NCI-H2107 treated with DMSO at 0.1 percent for 48 hours (cell line): Measurements from ENCODE around the gene SDSL.
A peak's percentile ranks its signal among the peaks of the same experiment; 100 is the strongest.

Source experiments
- DNase-seq: peaks from one replicate; lab custom pipeline; 2025; ENCODE audit not compliant: unreplicated experiment; lab: John Stamatoyannopoulos, UW

SDSL gene

GRCh38 chr12:113445544-113446171 lies 23.5 kb downstream of the SDSL start:
- DNase-seq: no peak

- no peak for DNase-seq
These were observed 26.7 kb downstream of the SDSL start for GRCh38 chr12:113448873-113449272.

- no peak for DNase-seq
These were observed 27.1 kb downstream of the SDSL start for GRCh38 chr12:113449299-113449698.

DNA sequence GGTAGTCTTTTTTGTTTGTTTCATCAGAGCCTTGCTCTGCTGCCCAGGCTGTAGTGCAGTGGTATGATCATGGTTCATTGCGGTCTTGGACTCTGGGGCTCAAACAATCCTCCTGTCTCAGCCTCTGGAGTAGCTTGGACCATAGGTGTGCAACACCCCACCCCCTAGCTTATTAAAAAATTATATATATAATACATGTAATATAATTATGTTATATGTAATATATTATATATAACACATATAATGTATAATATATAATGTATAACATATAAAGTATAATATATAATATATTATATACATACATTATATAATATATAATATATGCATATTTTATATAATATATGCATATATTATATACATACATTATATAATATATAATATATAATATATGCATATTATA lies 27.7 kb downstream of the SDSL start:
- no peak for DNase-seq

- no peak for DNase-seq
These were observed 30.3 kb downstream of the SDSL start for GRCh38 chr12:113452458-113452857.

DNA sequence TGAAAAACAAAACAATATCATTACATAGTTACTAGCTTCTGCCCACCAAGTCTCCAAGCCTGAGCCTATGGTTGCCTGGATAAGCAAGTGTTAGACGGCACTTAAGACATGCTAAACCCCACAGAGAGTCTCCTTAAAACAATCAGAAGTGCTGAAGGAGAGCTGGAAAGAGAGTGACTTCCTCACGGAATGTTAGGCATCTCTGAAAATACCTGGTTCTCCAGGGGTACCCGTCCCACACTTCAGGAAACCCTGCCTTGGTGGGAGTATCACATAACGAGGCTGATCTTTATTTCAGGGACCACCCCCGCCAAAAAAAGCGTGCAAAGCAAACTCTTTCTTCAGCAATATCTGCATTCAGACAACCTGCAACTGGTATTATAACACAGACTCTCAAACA lies 31.1 kb downstream of the SDSL start:
- no peak for DNase-seq

GRCh38 chr12:113456199-113456598 lies 34.0 kb downstream of the SDSL start:
- no peak for DNase-seq

DNA sequence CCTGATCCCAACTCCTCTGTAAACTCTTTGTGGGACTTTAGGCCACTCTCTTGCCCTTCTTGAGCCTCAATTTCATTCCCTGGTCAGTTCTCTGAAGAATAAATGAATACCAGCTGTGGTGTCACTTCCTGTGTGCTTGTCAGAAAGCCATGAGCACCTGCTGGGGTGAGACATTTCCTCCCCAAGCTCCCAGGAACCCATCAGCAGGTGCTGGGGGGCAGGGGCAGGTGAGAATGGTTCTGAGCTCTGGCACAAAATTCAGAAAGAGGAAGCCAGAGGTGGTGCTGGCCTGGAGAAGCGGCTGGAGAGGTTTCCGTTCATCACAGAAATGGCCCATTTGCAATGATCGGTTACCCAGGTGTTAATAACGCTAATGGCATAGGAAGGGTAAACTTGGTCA lies 34.6 kb downstream of the SDSL start:
- DNase-seq: no peak

DNA sequence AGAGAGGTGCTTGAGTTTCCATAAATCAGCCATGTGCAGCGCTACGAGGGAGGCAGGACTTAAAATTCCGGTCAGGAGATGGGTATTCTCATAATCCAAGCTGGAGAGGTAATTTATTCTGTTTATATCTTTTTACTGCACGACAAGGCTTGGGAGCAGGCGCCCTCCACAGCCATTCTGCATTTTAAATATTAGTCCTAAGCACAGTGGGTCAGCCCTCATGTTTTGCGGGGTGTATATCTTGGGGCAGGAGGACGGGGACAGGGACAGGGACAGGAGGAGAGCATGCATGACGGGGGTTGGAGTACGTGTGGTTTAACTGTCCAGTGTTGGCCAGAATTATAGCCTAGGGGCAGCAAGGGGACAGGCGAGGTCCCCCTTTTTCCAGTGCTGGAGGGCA lies 35.0 kb downstream of the SDSL start:
- DNase-seq: no peak

GRCh38 chr12:113457710-113458109 lies 35.5 kb downstream of the SDSL start:
- DNase-seq: no peak

- no peak for DNase-seq
These were observed 37.8 kb downstream of the SDSL start for GRCh38 chr12:113459981-113460380.

- DNase-seq: no peak
These were observed 39.5 kb downstream of the SDSL start for GRCh38 chr12:113461666-113462065.

- DNase-seq: peak; percentile 61
These were observed 40.1 kb downstream of the SDSL start for GRCh38 chr12:113462117-113462774.

GRCh38 chr12:113462998-113463745 lies 41.0 kb downstream of the SDSL start:
- DNase-seq: no peak

GRCh38 chr12:113463746-113464451 lies 41.7 kb downstream of the SDSL start:
- DNase-seq: no peak

DNA sequence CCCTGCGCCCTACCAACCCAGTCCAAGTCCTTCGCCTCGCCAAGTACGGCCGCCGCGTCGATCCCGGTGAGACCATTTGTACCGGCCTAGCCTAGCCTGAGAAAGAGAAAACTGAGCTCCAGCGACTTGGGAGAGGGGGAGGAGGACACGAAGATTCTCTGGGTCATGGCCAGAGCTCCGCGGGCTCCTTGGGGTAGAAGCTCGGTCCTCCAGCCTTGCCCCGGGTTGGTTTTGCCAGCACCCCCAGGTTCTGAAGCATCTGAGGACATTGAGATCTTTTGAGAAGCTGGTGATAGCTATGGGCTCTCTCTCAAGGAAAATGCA lies 42.2 kb downstream of the SDSL start:
- no peak for DNase-seq

DNA sequence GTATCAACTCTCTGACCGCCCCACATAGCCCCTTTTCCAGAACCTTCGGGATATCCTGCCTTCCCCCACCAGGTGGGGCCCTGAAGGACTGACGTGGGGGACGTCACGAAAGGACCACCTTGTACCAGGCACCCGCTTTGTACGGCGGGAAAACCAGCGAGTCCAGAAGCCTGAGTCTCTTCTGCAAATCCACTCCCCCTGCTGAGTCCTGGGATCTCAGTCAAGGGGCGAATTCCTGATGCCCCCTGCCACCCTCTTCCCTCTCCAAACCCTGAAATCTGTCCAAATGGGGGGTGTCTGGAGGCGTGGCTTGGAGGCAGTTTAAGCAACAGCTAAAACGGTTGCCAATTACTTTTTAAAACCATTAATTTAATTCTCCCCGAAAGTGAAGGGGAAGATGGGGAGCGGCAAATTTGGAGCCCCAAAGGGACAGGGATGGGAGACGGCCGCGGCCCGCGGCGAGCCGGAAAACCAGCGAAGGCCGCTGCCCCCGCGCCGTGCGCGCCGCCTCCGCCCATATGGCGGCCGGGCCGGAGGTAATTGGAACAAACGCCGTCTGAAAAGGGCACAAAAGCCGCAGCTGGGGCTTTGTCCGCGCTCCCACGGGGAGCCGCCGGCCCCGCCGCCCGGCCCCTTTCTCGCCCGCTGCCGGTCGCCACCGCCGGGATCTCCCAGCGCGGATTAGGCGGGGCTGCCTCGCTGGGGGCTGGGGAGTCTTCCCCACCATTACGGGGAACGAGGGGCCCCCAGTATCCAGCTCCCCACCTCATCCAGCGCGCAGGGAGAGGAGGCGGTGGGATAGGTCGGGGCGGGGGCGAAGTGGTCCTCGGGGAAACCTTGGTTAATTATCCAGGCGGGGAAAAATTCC lies 42.9 kb downstream of the SDSL start:
- DNase-seq: no peak

GRCh38 chr12:113465808-113466453 lies 43.8 kb downstream of the SDSL start:
- no peak for DNase-seq

GRCh38 chr12:113466454-113467141 lies 44.4 kb downstream of the SDSL start:
- DNase-seq: no peak

DNA sequence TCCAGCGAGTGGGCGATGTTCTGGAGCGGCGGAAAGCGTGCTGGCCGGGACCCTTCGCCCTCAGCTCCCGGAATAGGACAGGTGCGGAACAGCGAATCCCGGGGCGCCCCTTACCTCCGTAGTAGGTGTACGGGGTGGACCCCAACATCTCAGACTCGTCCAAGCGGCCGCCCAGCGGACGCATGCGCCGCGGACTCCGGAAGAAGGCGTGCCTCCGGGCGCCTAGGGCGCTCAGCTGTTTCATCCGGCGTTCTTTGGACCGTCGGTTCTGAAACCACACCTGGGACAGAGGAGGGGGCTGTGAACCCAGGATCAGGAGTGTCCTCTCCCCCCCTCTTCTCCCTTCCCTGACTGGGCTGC lies 44.9 kb downstream of the SDSL start:
- DNase-seq: no peak
